Aorta (tissue), 5 donors: ENCODE measurements around the gene PNMA5. TPM values are rescaled to one million over a fixed set of nuclear protein-coding genes. Genes with fewer than 3 reads are reported as not detected.
"Not testable (repeated sequence)": the region's sequence is repeated elsewhere in the genome, so short reads cannot be mapped to it uniquely, and the experiment has no call there.

Source experiments
- ATAC-seq: fragments of 200-7000 bp; cut with Tn5 transposase; one replicate; pipeline ENCODE4 v1.9.1; 2022; ENCODE audit warnings: moderate library complexity; ENCODE audit not compliant: low FRiP score
- DNase-seq, 2 donors: peaks; one replicate each; pipeline ENCODE4 v3.0.0-alpha.2; 2020
- H3K27ac ChIP-seq, 2 donors: one replicate each; pipeline ENCODE4 v1.5.1; 2013; ENCODE audit warnings: low read length in 2 of 2, mild to moderate bottlenecking in 2 of 2, moderate library complexity in 2 of 2, control low read depth in 1 of 2, inconsistent platforms in 1 of 2, low read depth in 1 of 2
- H3K27me3 ChIP-seq, 2 donors: one replicate each; pipeline ENCODE4 v1.6.1; 2013; ENCODE audit warnings: control low read depth in 1 of 2, low read length in 1 of 2, mild to moderate bottlenecking in 1 of 2, moderate library complexity in 1 of 2; ENCODE audit not compliant: insufficient read depth in 2 of 2, control insufficient read depth in 1 of 2
- H3K36me3 ChIP-seq, 2 donors: one replicate each; pipeline ENCODE4 v1.6.1; 2013; ENCODE audit warnings: control low read depth in 1 of 2, low read length in 1 of 2, mild to moderate bottlenecking in 1 of 2; ENCODE audit not compliant: insufficient read depth in 2 of 2, control insufficient read depth in 1 of 2
- H3K4me1 ChIP-seq, 2 donors: one replicate each; pipeline ENCODE4 v1.6.1; 2013; ENCODE audit warnings: low read length in 2 of 2, control low read depth in 1 of 2, mild to moderate bottlenecking in 1 of 2, moderate library complexity in 1 of 2; ENCODE audit not compliant: insufficient read depth in 2 of 2, control insufficient read depth in 1 of 2
- H3K4me3 ChIP-seq, 2 donors: one replicate each; pipeline ENCODE4 v1.5.1; 2013; ENCODE audit warnings: low read length in 2 of 2, control low read depth in 1 of 2, mild to moderate bottlenecking in 1 of 2
- H3K9me3 ChIP-seq: one replicate; pipeline ENCODE4 v1.6.1; 2013; ENCODE audit warnings: mild to moderate bottlenecking, low read length; ENCODE audit not compliant: control insufficient read depth
- WGBS, 2 donors: extraction: QIAGEN DNeasy Blood & Tissue Kit; methylation state at CpG; one replicate each; pipeline ENCODE4 v1.1.7; 2013; 5-methylcytosine and 5-hydroxymethylcytosine counted together
- intact Hi-C, 2 donors: fragments of 100-400 bp; cut with DNase I; formaldehyde crosslinking; loops; one replicate each; pipeline versions ENCODE4 v1.14.2 to v1.15.0; 2022
- polyA plus RNA-seq, 2 donors: library from polyadenylated mRNA; stranded (reverse); fragments of 200-250 nt; gene quantifications; one replicate each; pipeline ENCODE4 v1.2.3, GENCODE V29; 2013
- total RNA-seq, 2 donors: library from RNA; stranded (reverse); fragmentation: NEBNext Ultra II Directional; extraction: Animal tissue kit (Norgen Biotek cat#: 25700); gene quantifications; one replicate each; pipeline ENCODE4 v1.2.1, GENCODE V29; 2021
- donor health status: healthy with polysubstance abuse.
- donor health status: Bipolar disorder and iron deficiency.
- donor health status: DM: no; HTN: no; CAD: no.
- donor health status: DM: no; HTN: no; CAD: no.
- donor health status: DM: yes; HTN: yes; CAD: no.

PNMA5 gene
- total and polyA plus RNA-seq, 4 donors: not detected

DNA sequence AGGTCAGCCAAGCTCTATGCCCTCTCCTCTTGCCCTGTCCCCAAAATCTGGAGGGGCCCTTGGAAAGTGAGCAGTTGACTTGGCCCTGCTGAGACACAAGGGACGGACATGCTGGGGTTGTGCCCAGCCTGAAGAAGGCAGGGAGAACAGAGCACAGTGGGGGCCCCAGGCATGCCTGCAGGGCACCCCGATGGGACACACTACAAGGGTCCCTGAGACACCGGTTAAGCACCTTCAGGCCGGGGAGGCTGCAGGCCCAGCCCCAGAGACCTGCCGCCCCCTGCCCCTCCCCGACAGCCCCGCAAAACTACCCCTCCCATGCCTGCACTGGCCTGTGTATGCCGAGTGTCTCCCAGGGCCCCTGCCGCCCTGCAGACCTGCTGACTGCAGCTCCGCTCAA lies 6.8 kb downstream of the PNMA5 start:
- intact Hi-C loops, H3K27me3 ChIP-seq, H3K9me3 ChIP-seq, H3K27ac ChIP-seq, H3K36me3 ChIP-seq, H3K4me1 ChIP-seq, ATAC-seq, H3K4me3 ChIP-seq, DNase-seq: not testable (repeated sequence)
- 60 to 82% methylated on average over 1 to 3 of the region's 10 CpGs for WGBS, 2 donors

DNA sequence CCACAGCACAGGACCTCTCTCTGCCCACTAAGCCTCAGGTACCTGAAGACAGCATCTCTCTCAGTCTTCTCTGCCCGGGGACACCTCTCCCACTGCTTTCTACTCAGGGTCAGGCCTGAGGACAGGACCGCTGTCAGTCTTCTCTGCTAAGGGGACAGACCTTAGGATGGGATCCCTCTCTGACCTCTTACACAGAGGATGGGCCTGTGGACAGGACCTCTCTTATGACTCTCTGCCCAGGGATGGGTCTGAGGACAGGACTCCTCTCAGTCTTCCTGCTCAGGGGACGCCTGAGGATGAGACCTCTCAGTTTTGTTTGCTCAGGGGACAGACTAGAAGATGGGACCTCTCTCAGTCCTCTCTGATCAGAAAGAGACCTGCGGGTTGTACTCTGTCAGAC lies 8.5 kb downstream of the PNMA5 start:
- DNase-seq, H3K27ac ChIP-seq, H3K4me1 ChIP-seq, H3K9me3 ChIP-seq, ATAC-seq, H3K4me3 ChIP-seq, H3K27me3 ChIP-seq, intact Hi-C loops, H3K36me3 ChIP-seq: not testable (repeated sequence)
- WGBS, 2 donors: 80 to 100% methylated on average over 1 of the region's 4 CpGs

DNA sequence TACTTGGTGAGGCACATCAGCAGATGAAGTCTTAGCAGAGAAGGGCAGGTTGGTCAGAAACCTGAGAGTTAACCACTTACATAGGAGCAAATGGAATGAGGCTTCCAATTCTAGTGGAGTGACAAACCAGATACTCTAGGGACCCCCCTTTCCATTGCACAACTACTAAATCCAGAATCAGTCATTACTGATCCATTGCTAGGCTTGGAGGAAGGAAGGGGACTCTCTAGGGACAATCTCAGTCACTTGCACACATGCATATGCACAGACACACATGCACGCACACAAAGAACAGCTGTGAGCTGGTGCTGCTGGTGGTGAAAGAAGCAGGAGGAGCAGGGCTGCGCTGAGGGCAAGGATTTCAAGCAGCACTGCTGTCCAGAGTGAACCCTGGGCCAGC lies 25.7 kb downstream of the PNMA5 start:
- H3K27ac ChIP-seq: no peak overlapping the region
- ATAC-seq (no peak), DNase-seq (no peak)
- intact Hi-C loops: loop anchor here in 1 of 2 donors (10.0 kb wide), 1 partner anchor 977 kb away; the partner anchor contains the start of gene RENBP
- H3K27me3 ChIP-seq: no peaks in the 10 kb centered on the region
- H3K9me3 ChIP-seq: no peaks in the 10 kb centered on the region
- no peaks in the 10 kb centered on the region for H3K4me1 ChIP-seq
- H3K4me3 ChIP-seq: no peak overlapping the region
- 51 to 91% methylated on average over 2 of the region's 2 CpGs for WGBS, 2 donors
- H3K36me3 ChIP-seq: no peaks in the 10 kb centered on the region

DNA sequence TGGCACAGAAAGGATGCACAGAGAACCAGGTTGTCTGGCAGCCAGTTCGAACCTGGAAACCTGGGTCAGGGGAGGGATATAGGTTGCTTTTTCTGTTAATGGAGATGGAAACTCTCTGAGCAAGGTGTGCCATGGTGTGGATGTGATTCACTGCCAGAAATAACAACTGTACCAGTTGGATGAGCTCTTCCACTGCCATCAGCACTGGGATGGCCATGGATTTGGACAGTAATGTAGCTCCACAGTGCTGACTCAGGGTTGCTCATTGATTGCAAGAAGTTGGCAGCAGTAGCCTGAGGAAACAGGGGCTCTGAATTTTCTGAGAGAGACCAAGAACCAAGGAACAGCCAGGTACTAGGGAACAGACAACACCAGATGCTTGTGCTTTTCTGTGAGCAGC lies 33.8 kb downstream of the PNMA5 start:
- no peak overlapping the region for H3K4me3 ChIP-seq
- H3K4me1 ChIP-seq: no peaks in the 10 kb centered on the region
- ATAC-seq (no peak), DNase-seq (no peak)
- intact Hi-C loops: loop anchor here in 1 of 2 donors (10.0 kb wide), 1 partner anchor 985 kb away; the partner anchor contains the start of gene RENBP
- H3K9me3 ChIP-seq: no peaks in the 10 kb centered on the region
- H3K36me3 ChIP-seq: no peaks in the 10 kb centered on the region
- WGBS, 2 donors: 64 to 94% methylated on average over 1 of the region's 1 CpG
- H3K27me3 ChIP-seq: no peaks in the 10 kb centered on the region
- no peak overlapping the region for H3K27ac ChIP-seq

DNA sequence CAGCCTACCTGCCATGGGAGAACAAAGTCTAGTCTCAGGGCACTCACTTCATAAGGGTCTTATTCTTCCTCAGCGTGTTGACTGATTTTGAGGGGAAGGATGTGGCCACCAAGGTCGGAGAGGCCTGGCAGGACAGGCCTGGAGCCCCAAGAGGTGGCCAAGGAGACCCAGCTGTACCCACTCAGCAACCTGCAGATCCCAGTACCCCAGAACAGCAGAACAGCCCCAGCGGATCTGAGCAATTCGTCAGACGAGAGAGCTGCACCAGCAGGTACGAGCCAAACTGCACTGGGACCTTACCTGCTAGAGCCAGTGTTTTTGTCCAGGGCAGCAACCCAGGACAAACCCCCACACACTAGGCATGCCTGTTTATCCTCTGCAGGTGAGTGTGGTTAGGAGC lies 34.3 kb downstream of the PNMA5 start:
- 69 to 87% methylated on average over 6 of the region's 6 CpGs for WGBS, 2 donors
- Histone ChIP-seq H3K27ac (no peak overlapping the region), H3K4me1 (no peaks in the 10 kb centered on the region), H3K27me3 (no peaks in the 10 kb centered on the region), H3K36me3 (no peaks in the 10 kb centered on the region), H3K4me3 (no peak overlapping the region), H3K9me3 (no peaks in the 10 kb centered on the region)
- intact Hi-C loops: loop anchor here (5.0 to 10.0 kb wide), 3 partner anchors 985 to 1578 kb away; partner anchors contain the start of gene RENBP (in 1 of the 2)
- DNase-seq (no peak), ATAC-seq (peak; percentile 6)

DNA sequence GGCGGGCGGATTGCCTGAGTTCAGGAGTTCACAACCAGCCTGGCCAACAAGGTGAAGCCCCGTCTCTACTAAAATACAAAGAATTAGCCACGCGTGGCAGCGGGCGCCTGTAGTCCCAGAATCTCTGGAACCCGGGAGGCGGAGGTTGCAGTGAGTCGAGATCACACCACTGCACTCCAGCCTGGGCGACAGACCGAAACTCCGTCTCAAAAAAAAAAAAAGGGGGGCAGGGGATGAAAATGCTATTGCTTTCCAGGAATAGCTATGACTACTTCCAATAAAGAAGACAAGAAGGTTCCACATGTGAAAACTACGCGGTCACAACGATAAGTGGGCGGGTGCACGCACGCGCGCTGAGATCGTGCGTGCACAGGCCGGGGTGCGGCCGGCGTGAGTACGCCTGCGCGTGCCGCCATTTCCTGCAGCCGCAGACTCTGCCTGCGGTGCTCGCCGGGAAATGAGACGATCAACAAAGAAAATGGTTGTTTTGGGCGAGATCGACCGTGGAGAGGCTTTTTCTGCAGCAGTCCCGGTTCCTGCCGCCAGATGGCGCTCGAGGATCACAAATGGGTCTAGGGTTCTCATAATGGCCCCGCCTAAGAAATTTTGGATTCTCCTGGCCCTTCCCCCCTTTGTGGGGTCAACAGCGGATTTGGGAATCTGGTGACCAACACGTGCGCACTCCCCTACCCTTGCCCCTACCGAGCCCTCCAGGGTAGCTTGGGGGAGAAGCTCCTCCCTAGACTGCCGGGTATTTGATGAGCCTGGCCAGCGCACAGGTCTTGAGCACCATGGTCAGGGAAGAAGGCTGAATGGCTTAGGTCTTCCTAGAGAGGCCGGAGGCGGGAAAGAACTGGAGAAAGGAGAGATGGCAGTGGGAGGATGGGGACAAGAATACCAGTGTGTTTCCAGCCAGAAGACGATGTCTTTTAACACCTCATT lies 35.1 kb downstream of the PNMA5 start:
- H3K9me3 ChIP-seq: no peaks in the 10 kb centered on the region
- H3K4me3 ChIP-seq: no peak overlapping the region
- 25 to 28% methylated on average over 52 to 53 of the region's 53 CpGs for WGBS, 2 donors
- no peaks in the 10 kb centered on the region for H3K4me1 ChIP-seq
- H3K27ac ChIP-seq: peak overlapping the region in 1 of 2 donors; percentile 45
- DNase-seq (peak; percentile 93 to 95), ATAC-seq (peak; percentile 95)
- intact Hi-C loops: loop anchor here (5.0 to 10.0 kb wide), 2 partner anchors 996 to 1579 kb away; no protein-coding TSS in a partner anchor
- H3K36me3 ChIP-seq: no peaks in the 10 kb centered on the region
- H3K27me3 ChIP-seq: no peaks in the 10 kb centered on the region

DNA sequence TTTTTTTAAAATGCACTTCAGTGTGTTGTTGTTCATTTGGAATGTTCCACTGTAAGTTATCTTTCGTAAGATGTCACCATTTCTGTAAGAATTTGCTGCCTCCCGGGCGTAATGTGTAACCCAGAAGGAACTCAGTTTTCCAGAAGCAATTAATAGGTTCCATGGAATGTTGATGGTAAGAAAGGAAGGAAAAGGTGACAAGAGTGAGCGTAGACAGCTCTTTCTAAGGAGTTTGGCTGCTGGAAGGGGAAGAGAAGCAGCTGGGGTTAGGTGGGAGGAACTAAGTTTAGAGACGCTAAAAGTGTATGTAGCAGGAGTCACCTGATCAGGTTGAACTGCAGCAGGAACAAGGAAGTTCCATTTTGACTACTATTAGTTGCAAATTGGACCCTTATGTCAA lies 35.9 kb downstream of the PNMA5 start:
- intact Hi-C loops: loop anchor here (5.0 to 10.0 kb wide), 2 partner anchors 997 to 1579 kb away; no protein-coding TSS in a partner anchor
- Histone ChIP-seq H3K4me1 (no peaks in the 10 kb centered on the region), H3K27ac (no peak overlapping the region), H3K27me3 (no peaks in the 10 kb centered on the region), H3K36me3 (no peaks in the 10 kb centered on the region), H3K9me3 (no peaks in the 10 kb centered on the region), H3K4me3 (no peak overlapping the region)
- 77 to 87% methylated on average over 5 of the region's 5 CpGs for WGBS, 2 donors
- ATAC-seq (no peak), DNase-seq (no peak)

DNA sequence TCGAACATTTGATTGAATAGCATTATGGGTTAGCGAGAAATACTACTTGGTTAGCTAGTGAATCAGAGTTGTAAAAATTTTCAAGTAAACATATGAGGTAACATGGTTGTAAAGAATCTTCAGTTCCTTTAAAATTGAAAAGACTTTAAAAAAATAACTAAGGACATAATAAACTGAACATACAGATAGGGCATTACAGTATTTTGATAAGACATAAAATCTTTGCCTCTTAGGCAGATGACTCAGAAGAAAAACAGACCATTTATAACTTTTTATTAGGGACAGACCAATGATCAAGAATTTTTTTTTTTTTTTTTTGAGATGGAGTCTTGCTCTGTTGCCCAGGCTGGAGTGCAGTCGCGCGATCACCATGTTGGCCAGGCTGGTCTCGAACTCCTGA lies 43.1 kb downstream of the PNMA5 start:
- WGBS, 2 donors: 75 to 86% methylated on average over 6 of the region's 6 CpGs
- Histone ChIP-seq H3K4me3 (no peak overlapping the region), H3K4me1 (no peaks in the 10 kb centered on the region), H3K27me3 (no peaks in the 10 kb centered on the region), H3K9me3 (no peaks in the 10 kb centered on the region), H3K27ac (no peak overlapping the region), H3K36me3 (no peaks in the 10 kb centered on the region)
- intact Hi-C loops: loop anchor here in 1 of 2 donors (10.0 kb wide), 1 partner anchor 1004 kb away; no protein-coding TSS in a partner anchor
- DNase-seq (no peak), ATAC-seq (no peak)

DNA sequence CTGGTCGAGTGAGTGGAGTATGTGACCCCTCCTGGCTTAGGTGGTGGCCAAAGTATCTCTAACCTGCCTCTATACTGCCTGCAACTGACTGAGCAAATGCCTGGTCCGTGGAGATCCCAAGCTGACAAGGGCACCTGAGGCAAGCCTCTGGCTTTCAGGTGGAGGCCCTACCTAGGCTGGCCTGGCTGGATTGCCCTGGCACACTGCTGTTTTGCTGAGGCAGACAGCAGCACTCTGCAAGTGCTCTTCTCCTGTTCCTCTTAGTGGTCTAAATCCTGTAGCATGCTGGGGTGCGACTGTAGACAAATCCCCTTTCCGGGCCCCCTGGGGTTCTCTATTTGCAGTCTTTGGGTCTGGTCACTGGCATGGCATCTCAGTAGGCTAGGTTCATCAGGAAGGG lies 44.8 kb downstream of the PNMA5 start:
- intact Hi-C loops: no loop called here
- H3K9me3 ChIP-seq: no peaks in the 10 kb centered on the region
- no peak overlapping the region for H3K4me3 ChIP-seq
- no peak overlapping the region for H3K27ac ChIP-seq
- H3K4me1 ChIP-seq: no peaks in the 10 kb centered on the region
- H3K36me3 ChIP-seq: no peaks in the 10 kb centered on the region
- WGBS, 2 donors: 62 to 64% methylated on average over 4 of the region's 4 CpGs
- DNase-seq: no peak
- no peak for ATAC-seq
- no peaks in the 10 kb centered on the region for H3K27me3 ChIP-seq
